Fibroblast of lung (primary cell): ENCODE measurements around the gene MAP3K7. TPM values are rescaled to one million over a fixed set of nuclear protein-coding genes. Genes with fewer than 3 reads are reported as not detected.

ENCODE experiments used
- DNase-seq, 2 donors: peaks; one replicate each; pipeline versions ENCODE4 v3.0.0 to v3.0.0-alpha.2; 2010; ENCODE audit warnings: low read depth in 2 of 2
- H2AFZ ChIP-seq: 2 replicates; pipeline ENCODE4 v1.5.1; 2012; ENCODE audit warnings: low read length, control low read depth, inconsistent platforms
- H3K27ac ChIP-seq: 2 replicates; pipeline ENCODE4 v1.5.1; 2011; ENCODE audit warnings: low read length, control low read depth; ENCODE audit not compliant: insufficient read depth
- H3K27me3 ChIP-seq: 2 replicates; pipeline ENCODE4 v1.5.1; 2011; ENCODE audit warnings: mild to moderate bottlenecking, low read length; ENCODE audit not compliant: control insufficient read depth, insufficient read depth
- H3K36me3 ChIP-seq: 2 replicates; pipeline ENCODE4 v1.5.1; 2011; ENCODE audit warnings: low read length; ENCODE audit not compliant: control insufficient read depth, insufficient read depth
- H3K4me1 ChIP-seq: 2 replicates; pipeline ENCODE4 v1.5.1; 2011; ENCODE audit warnings: low read length; ENCODE audit not compliant: control insufficient read depth, insufficient read depth; ENCODE audit errors: extremely low read depth
- H3K4me2 ChIP-seq: 2 replicates; pipeline ENCODE4 v1.5.1; 2011; ENCODE audit warnings: low read length, control low read depth; ENCODE audit not compliant: insufficient read depth; ENCODE audit errors: extremely low read depth
- H3K4me3 ChIP-seq, 4 experiments: fragments of 200-600 bp in 1 of 4; sonication (generic) in 1 of 4; replicated peaks in 1 of 4; 2 replicates each; pipeline ENCODE4 v1.5.1; 2011 to 2016; ENCODE audit warnings: low read length in 4 of 4, low read depth in 3 of 4, mild to moderate bottlenecking in 3 of 4, control low read depth in 2 of 4, inconsistent platforms in 1 of 4, mixed read lengths in 1 of 4; ENCODE audit not compliant: insufficient read depth in 1 of 4; ENCODE audit errors: control extremely low read depth in 1 of 4
- H3K79me2 ChIP-seq: 2 replicates; pipeline ENCODE4 v1.5.1; 2012; ENCODE audit warnings: mild to moderate bottlenecking, low read length, inconsistent platforms; ENCODE audit not compliant: control insufficient read depth, insufficient read depth
- H3K9ac ChIP-seq: 2 replicates; pipeline ENCODE4 v1.5.1; 2011; ENCODE audit warnings: mild to moderate bottlenecking, low read length, control low read depth; ENCODE audit not compliant: insufficient read depth
- H3K9me3 ChIP-seq: 2 replicates; pipeline ENCODE4 v1.5.1; 2012; ENCODE audit warnings: low read depth, low read length; ENCODE audit not compliant: control insufficient read depth, insufficient read depth
- H4K20me1 ChIP-seq: 2 replicates; pipeline ENCODE4 v1.5.1; 2011; ENCODE audit warnings: low read length; ENCODE audit not compliant: control insufficient read depth, insufficient read depth; ENCODE audit errors: extremely low read depth
- CTCF ChIP-seq, 2 donors: IDR thresholded peaks in 1 of 2; conservative IDR thresholded peaks in 1 of 2; 1 replicate in 1 of 2; 2 replicates in 1 of 2; pipeline ENCODE4 v1.5.1; 2011 to 2012; ENCODE audit warnings: low read length in 2 of 2, control low read depth in 1 of 2, inconsistent platforms in 1 of 2, low read depth in 1 of 2, mild to moderate bottlenecking in 1 of 2
- EZH2 ChIP-seq: IDR thresholded peaks from 2 replicates; pipeline ENCODE4 v1.5.1; 2012; ENCODE audit warnings: low read length, control low read depth, mild to moderate bottlenecking; ENCODE audit errors: missing control alignments
- polyA plus RNA-seq, 2 donors: library from polyadenylated mRNA; depleted of rRNA in 1 of 2; stranded (reverse) in 1 of 2; unstranded in 1 of 2; fragments of >200 nt; gene quantifications; 2 replicates each; pipeline ENCODE4 v1.2.1, GENCODE V29; 2011 to 2012; ENCODE audit warnings: missing spikeins in 1 of 2
- total RNA-seq: library from RNA; depleted of rRNA; stranded (reverse); fragments of >200 nt; gene quantifications from 2 replicates; pipeline ENCODE4 v1.2.1, GENCODE V29; 2014

The MAP3K7 gene
- total and polyA plus RNA-seq, 2 donors (not counting 1 experiment from before 2014, with no cell fraction given), result 35.5 to 48.6 TPM

GRCh38 chr6:90484903-90485302, 102.0 kb downstream of the MAP3K7 start:
- no peak overlapping the region for H3K4me2 ChIP-seq
- H3K79me2 ChIP-seq, result no peaks in the 10 kb centered on the region
- H3K9ac ChIP-seq, result no peak overlapping the region
- no peak for TF ChIP-seq EZH2
- TF ChIP-seq CTCF (conservative IDR thresholded peaks at IDR 0.05 in 1 of 2, IDR thresholded peaks at IDR 0.05 in 1 of 2; ENCODE audit: low read depth in 1 of 2, low read length in 2 of 2), result no peak
- H3K9me3 ChIP-seq, result no peaks in the 10 kb centered on the region
- H4K20me1 ChIP-seq, result no peaks in the 10 kb centered on the region
- no peaks in the 10 kb centered on the region for H3K27me3 ChIP-seq
- no peaks in the 10 kb centered on the region for H3K4me1 ChIP-seq
- no peaks in the 10 kb centered on the region for H3K36me3 ChIP-seq
- H3K4me3 ChIP-seq, result no peak overlapping the region
- H3K27ac ChIP-seq, result no peak overlapping the region
- no peak for DNase-seq
- H2AFZ ChIP-seq, result no peak overlapping the region

GRCh38 chr6:90484385-90484784, 102.5 kb downstream of the MAP3K7 start:
- Histone ChIP-seq H3K4me2 (no peak overlapping the region), H3K27ac (no peak overlapping the region), H3K9me3 (no peaks in the 10 kb centered on the region), H3K4me3 (no peak overlapping the region), H3K27me3 (no peaks in the 10 kb centered on the region), H3K79me2 (no peaks in the 10 kb centered on the region), H3K36me3 (no peaks in the 10 kb centered on the region), H4K20me1 (no peaks in the 10 kb centered on the region), H3K9ac (no peak overlapping the region), H2AFZ (no peak overlapping the region), H3K4me1 (no peaks in the 10 kb centered on the region)
- no peak for DNase-seq
- TF ChIP-seq CTCF (conservative IDR thresholded peaks at IDR 0.05 in 1 of 2, IDR thresholded peaks at IDR 0.05 in 1 of 2; ENCODE audit: low read depth in 1 of 2, low read length in 2 of 2), result no peak
- no peak for TF ChIP-seq EZH2

- Histone ChIP-seq H3K36me3 (no peaks in the 10 kb centered on the region), H3K9me3 (no peaks in the 10 kb centered on the region), H3K79me2 (no peaks in the 10 kb centered on the region), H2AFZ (no peak overlapping the region), H3K27ac (no peak overlapping the region), H3K27me3 (no peaks in the 10 kb centered on the region), H3K4me1 (peaks cover 1% of the 10 kb centered on the region), H3K9ac (no peak overlapping the region), H4K20me1 (no peaks in the 10 kb centered on the region), H3K4me2 (no peak overlapping the region), H3K4me3 (no peak overlapping the region)
- no peak for TF ChIP-seq CTCF (conservative IDR thresholded peaks at IDR 0.05 in 1 of 2, IDR thresholded peaks at IDR 0.05 in 1 of 2; ENCODE audit: low read depth in 1 of 2, low read length in 2 of 2)
- TF ChIP-seq EZH2, result no peak
- no peak for DNase-seq
These were observed 102.9 kb downstream of the MAP3K7 start for GRCh38 chr6:90483956-90484355.
